ENCODE measurements around the gene CTBP2. TPM values are rescaled to one million over a fixed set of nuclear protein-coding genes. Genes with fewer than 3 reads are reported as not detected.
A peak's percentile ranks its signal among the peaks of the same experiment; 100 is the strongest.

CTBP2 gene
- total RNA-seq, 4 donors from 2014 or later, result 65.9 to 129 (median 71.2) TPM

DNA sequence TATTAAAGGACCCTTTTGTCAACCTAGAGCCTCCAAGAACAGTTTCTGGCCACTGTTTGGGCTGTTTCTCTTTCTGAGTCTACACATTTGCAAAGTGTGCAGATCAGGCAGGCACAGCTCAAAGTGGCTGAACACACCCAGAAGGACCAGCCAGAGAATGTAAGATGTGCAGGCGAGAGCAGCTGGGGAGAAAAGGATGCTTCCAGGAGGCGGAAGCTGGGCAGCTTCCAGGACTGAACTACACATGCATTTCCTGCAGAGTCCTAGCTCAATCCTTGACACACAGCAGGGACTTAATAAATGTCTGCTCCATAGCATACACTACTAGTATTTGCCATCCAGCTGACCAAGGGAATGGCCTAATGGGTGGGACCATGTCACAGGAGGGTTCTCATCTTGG is 70.9 kb downstream of the CTBP2 start:
- Histone ChIP-seq H3K9me3 (no peaks in the 10 kb centered on the region), H3K27me3 (no peaks in the 10 kb centered on the region), H3K4me1 (peaks cover 3 to 25% of the 10 kb centered on the region in 2 donors), H3K4me3 (no peak overlapping the region), H3K27ac (peak overlapping the region in 1 of 2 donors; percentile 40), H3K36me3 (no peaks in the 10 kb centered on the region)
- intact Hi-C loops (cut with DNase I; ENCODE audit: low total_unique reads), result no loop called here
- no peak for TF ChIP-seq POLR2A (IDR thresholded peaks at IDR 0.05)
- TF ChIP-seq, protein P1, sequence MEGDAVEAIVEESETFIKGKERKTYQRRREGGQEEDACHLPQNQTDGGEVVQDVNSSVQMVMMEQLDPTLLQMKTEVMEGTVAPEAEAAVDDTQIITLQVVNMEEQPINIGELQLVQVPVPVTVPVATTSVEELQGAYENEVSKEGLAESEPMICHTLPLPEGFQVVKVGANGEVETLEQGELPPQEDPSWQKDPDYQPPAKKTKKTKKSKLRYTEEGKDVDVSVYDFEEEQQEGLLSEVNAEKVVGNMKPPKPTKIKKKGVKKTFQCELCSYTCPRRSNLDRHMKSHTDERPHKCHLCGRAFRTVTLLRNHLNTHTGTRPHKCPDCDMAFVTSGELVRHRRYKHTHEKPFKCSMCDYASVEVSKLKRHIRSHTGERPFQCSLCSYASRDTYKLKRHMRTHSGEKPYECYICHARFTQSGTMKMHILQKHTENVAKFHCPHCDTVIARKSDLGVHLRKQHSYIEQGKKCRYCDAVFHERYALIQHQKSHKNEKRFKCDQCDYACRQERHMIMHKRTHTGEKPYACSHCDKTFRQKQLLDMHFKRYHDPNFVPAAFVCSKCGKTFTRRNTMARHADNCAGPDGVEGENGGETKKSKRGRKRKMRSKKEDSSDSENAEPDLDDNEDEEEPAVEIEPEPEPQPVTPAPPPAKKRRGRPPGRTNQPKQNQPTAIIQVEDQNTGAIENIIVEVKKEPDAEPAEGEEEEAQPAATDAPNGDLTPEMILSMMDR (IDR thresholded peaks at IDR 0.05), result no peak
- DNase-seq, result no peak

DNA sequence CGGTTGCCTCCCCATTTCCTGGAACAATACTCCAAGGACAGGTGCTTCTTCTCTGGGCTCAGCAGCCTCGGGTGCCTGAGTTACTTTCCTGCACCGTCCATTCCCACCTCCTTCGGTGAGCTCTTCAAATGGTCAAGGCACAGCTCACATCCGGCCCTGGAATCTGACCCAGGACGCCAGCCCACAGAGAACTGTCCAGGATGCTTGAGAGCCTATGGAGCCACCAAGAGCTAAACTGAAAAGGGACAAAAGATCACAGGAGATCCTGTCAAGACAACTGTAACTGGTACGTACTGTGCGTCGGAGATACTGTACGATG is 72.5 kb downstream of the CTBP2 start:
- H3K4me1 ChIP-seq, result peaks cover 6 to 30% of the 10 kb centered on the region in 2 donors
- no peaks in the 10 kb centered on the region for H3K36me3 ChIP-seq
- no peak overlapping the region for H3K27ac ChIP-seq
- TF ChIP-seq, protein P1 (IDR thresholded peaks at IDR 0.05), result no peak
- no peak for TF ChIP-seq POLR2A (IDR thresholded peaks at IDR 0.05)
- DNase-seq, result no peak
- no peak overlapping the region for H3K4me3 ChIP-seq
- no peaks in the 10 kb centered on the region for H3K9me3 ChIP-seq
- H3K27me3 ChIP-seq, result no peaks in the 10 kb centered on the region
- intact Hi-C loops (cut with DNase I; ENCODE audit: low total_unique reads), result no loop called here

DNA sequence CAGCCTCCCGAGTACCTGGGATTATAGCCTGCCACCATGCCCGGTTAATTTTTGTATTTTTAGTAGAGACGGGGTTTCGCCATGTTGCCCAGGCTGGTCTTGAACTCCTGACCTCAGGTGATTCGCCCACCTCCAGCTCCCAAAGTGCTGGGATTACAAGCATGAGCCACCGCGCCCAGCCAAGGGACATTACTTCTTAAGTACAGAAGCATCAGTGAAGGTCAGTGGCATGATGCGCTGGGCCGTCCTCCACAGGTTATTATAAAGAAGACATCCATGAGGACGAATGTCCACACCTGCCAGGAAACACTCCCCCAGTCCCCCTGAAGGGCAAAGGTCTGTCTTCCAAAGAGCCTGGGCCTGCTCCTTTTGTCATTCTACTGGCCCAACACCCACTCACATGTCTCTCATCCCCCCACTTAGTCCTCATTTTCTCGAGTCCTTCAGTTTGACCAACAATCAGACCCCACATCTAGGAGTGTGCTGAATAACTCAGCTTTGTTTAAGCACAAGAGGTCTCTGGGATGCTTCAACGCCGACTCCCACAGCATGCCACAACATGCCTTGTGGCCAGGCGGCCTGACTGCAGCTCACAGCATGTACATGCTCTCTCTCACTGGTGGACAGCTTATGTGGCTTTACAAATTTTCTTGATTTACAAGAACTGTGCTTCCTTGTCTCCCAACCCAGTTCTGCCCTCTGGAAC is 73.0 kb downstream of the CTBP2 start:
- Histone ChIP-seq H3K9me3 (no peaks in the 10 kb centered on the region), H3K4me3 (no peak overlapping the region), H3K36me3 (no peaks in the 10 kb centered on the region), H3K27ac (no peak overlapping the region), H3K27me3 (no peaks in the 10 kb centered on the region), H3K4me1 (peaks cover 6 to 25% of the 10 kb centered on the region in 2 donors)
- no peak for DNase-seq
- TF ChIP-seq POLR2A (IDR thresholded peaks at IDR 0.05), result no peak
- TF ChIP-seq, protein P1 (IDR thresholded peaks at IDR 0.05), result no peak
- intact Hi-C loops (cut with DNase I; ENCODE audit: low total_unique reads), result no loop called here

DNA sequence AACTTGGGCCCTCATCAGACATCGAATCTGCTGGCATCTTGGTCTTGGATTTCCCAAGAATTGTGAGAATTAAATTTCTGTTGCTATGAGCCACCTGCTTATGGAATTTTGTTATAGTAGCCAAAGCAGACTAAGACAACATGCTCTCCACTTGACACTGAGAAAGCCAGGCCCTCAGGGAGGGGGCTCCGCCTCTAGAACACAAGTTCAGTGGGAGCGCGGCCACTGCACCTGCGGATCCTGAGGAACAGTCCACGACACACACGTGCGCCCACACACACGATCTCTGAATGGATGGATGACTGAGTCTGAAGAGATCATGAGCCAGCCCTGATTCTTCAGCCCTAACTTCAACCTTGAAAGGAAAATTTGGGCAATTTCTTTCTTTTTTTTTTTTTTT is 73.7 kb downstream of the CTBP2 start:
- no peak overlapping the region for H3K4me3 ChIP-seq
- TF ChIP-seq, protein P1 (IDR thresholded peaks at IDR 0.05), result no peak
- TF ChIP-seq POLR2A (IDR thresholded peaks at IDR 0.05), result no peak
- no peaks in the 10 kb centered on the region for H3K27me3 ChIP-seq
- DNase-seq, result no peak
- H3K9me3 ChIP-seq, result no peaks in the 10 kb centered on the region
- intact Hi-C loops (cut with DNase I; ENCODE audit: low total_unique reads), result no loop called here
- H3K27ac ChIP-seq, result no peak overlapping the region
- peaks cover 6 to 25% of the 10 kb centered on the region in 2 donors for H3K4me1 ChIP-seq
- H3K36me3 ChIP-seq, result no peaks in the 10 kb centered on the region

DNA sequence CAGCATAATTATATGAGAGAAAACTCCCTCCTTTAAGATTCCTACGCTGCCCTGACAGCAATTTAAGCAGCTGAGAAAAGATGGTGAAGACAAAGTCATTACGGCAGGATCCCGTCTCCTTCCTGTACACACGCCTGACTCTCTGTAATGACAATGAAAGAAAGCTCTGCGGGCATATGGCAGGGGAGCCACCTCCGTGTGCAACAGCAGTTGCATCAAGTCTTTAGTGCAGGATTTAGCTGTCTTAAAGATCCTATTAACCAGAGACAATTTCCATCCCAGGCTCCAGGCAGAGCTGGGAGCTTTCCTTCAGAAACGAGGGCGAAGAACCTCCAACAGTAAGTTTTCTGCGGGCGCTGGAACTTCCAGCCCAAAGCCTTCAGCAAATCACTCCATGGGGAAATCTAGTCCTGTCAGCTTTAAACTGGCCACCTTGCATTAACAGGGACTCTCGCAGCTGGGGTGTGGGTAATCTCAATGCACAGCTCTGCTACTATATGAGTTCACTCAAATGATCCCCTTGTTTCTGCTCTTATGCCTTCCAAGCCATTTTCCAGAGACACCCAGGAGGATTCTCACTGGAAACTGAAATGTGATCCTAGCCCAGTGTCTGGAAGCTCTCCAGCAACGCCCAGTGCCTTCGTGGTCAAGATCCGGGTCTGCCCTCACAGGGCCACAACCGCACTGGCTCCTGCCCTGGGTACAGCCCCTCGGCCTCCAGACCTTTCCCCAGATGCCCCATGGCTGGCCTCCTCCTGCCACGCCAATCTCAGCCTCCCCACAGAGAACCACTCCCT is 74.9 kb downstream of the CTBP2 start:
- Histone ChIP-seq H3K4me1 (peaks cover 7 to 27% of the 10 kb centered on the region in 2 donors), H3K27ac (peak overlapping the region; percentile 74), H3K4me3 (no peak overlapping the region), H3K36me3 (no peaks in the 10 kb centered on the region), H3K9me3 (no peaks in the 10 kb centered on the region), H3K27me3 (no peaks in the 10 kb centered on the region)
- TF ChIP-seq, protein P1 (IDR thresholded peaks at IDR 0.05), result no peak
- TF ChIP-seq POLR2A (IDR thresholded peaks at IDR 0.05), result no peak
- DNase-seq, result no peak
- intact Hi-C loops (cut with DNase I; ENCODE audit: low total_unique reads), result no loop called here
